ENCODE results near the gene TLL2.

GRCh38 chr10:96538683-96539082 is 25.0 kb upstream of the TLL2 start:
- TF ChIP-seq POLR2AphosphoS5 (IDR thresholded peaks at IDR 0.05; ENCODE audit: low read depth, low read length) (no peak), POLR2A (IDR thresholded peaks at IDR 0.05; ENCODE audit: low read depth, low read length) (no peak)
